Activated CD8-positive, alpha-beta memory T cell treated with anti-CD3 and anti-CD28 coated beads for 48 hours (primary cell): ENCODE data around the gene PLEKHH3.

Experiments
- DNase-seq, 3 experiments: peaks; one replicate each; pipeline ENCODE4 v3.0.0-alpha.2; 2020; ENCODE audit warnings: low read depth in 2 of 3, low spot score in 2 of 3

The PLEKHH3 gene

DNA sequence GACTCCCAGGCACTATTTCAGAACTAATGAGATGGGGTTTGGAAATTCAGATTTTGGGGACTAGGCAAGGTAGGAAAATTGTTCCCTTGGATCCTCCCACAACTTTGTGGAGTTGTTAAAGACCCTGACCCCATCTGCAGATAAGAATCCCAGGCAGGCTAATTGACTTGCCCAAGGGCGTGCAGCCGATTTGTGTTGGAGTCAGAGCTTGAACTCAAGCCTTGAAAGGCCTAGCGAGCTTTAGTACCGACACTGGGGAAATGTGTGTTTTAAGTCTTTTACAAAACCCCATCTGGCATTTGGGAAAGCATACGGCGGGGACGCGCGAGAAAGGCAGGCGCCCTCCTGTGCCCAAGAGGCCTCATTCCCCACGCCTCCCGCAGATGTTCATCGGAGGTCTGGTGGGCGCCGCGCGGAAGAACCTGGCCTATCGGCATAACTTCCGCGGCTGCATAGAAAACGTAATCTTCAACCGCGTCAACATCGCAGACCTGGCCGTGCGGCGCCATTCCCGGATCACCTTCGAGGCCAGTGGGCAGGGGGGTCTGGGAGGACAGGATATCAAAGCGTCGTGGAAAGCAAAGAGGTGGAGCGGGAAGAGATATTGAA, 9.8 kb upstream of the PLEKHH3 start:
- DNase-seq: no peak

- no peak for DNase-seq
Measured at GRCh38 chr17:42685831-42686230, 9.0 kb upstream of the PLEKHH3 start.

- no peak for DNase-seq
Measured at GRCh38 chr17:42684929-42685556, 8.2 kb upstream of the PLEKHH3 start.

GRCh38 chr17:42683407-42684034, 6.7 kb upstream of the PLEKHH3 start:
- no peak for DNase-seq

GRCh38 chr17:42682722-42683403, 6.1 kb upstream of the PLEKHH3 start:
- DNase-seq: no peak

- no peak for DNase-seq
Measured at GRCh38 chr17:42681976-42682721, 5.4 kb upstream of the PLEKHH3 start, which contains the start of gene CNTNAP1. CNTNAP1 (plus strand) TSS chr17:42682531; CDS start chr17:42682830, 299 bp downstream.

DNA sequence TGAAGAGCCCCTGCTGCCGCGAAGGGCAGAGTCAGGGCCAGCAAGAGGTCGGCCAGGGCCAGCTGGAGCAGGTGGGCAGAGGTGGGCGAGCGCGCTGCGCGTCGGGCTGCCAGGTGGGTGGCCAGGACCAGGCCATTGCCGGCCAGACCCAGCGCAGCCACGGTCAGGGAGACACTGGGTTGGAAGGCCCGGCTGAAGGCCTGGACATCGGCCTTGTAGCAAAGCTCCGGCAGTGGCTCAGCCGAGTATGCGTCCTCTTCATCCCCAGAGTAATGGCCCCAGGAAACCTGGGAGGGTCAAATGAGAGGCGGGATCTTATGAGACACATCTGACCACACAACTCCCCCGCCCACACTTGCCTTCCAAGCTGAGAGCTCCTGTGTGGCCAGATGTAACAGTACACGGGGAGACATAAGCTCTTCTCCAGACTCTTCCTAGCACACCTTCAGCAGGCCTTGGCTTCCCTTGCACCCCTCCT, 3.6 kb upstream of the PLEKHH3 start:
- no peak for DNase-seq

DNA sequence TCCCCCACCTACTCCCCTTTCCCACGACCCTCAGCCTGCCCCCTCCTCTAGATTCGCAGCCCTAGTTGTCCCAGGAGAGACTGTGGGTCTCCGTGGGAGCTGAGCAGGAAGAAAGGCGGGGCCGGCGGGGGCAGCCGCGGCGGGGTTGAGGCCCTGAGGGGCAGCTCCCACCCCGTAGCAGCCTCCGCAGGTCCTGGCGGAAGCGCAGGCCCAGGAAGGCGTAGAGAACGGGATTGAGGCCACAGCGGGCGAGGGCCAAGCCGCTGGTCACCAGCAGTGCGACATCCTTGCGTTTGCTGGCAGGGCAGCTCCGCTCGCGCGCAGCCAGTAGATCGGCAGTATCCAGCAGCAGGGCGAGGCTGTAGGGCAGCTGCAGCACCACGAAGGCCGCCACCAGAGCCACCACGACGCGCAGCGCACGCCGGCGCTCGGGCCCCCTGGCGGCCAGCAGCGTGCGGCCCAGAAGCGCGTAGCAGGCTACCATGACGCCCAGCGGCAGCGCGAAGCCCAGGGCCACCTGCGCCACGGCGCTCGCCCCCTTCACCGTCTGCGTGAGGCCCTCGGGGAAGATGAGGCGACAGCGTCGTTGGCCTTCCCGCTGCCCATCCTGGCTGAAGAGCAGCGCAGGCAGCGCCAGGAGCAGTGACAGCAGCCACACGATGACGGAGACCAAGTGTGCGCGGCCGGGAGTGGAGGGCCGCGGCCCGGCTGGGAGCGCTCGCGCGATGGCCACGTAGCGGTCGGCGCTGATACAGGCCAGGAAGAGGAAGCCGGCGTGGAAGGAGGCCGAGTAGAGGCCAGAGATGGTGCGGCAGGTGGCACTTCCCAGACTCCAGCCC, 2.9 kb upstream of the PLEKHH3 start:
- DNase-seq: peak in 1 of 3 experiments; percentile 54

- peak in 1 of 3 experiments; percentile 31 for DNase-seq
Measured at GRCh38 chr17:42678951-42679491, 2.2 kb upstream of the PLEKHH3 start.

DNA sequence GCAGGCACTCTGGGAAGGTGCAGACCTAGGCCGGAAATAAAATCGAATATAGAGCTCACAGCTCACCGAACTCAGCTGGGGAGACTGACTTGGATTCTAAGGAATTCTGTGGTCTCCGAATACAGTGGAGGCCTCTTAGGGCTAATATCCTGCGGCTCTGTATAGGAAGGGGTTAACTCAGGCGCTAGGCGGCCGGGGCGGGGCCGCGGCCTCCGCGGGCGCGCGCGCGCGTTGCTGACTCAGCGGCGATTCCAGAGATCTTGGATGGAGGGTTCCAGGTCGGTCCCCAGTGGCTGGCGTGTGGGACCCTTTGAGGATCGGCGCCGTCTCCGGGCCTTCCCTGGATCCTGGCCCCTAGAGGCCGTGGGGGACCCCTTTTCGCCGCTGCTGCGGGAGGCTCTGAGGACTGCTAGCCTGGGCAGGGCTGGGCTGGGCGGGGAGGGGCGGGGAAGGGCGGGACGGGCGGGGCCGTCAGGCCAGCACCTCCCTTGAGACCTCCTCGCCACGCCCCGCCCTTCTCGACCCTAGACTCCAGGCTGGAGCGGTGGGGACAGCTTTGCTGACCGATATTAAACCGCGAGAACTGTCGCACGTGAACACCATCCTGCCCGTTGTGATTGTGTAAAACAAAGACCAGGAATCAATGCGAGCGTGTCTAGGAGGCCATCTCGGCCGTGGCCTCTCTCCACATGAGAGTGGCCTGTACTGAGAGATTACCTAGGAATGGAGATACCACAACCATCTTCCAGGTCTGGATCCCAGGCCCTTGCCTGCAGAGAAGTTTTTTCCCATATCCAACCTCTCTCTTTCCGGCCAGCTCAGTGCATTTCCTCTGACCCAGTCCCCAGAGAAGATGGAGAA, 1.4 kb upstream of the PLEKHH3 start:
- DNase-seq: peak in 2 of 3 experiments; percentile 58 to 62

- DNase-seq: peak; percentile 91 to 99 (median 94)
Measured at GRCh38 chr17:42677012-42677857, 441 bp upstream of the PLEKHH3 start.

GRCh38 chr17:42675965-42676423, 800 bp downstream of the PLEKHH3 start:
- no peak for DNase-seq

GRCh38 chr17:42675348-42675964, 1.3 kb downstream of the PLEKHH3 start:
- no peak for DNase-seq

GRCh38 chr17:42674755-42675347, 1.9 kb downstream of the PLEKHH3 start:
- DNase-seq: no peak

- DNase-seq: no peak
Measured at GRCh38 chr17:42673885-42674754, 2.7 kb downstream of the PLEKHH3 start.

DNA sequence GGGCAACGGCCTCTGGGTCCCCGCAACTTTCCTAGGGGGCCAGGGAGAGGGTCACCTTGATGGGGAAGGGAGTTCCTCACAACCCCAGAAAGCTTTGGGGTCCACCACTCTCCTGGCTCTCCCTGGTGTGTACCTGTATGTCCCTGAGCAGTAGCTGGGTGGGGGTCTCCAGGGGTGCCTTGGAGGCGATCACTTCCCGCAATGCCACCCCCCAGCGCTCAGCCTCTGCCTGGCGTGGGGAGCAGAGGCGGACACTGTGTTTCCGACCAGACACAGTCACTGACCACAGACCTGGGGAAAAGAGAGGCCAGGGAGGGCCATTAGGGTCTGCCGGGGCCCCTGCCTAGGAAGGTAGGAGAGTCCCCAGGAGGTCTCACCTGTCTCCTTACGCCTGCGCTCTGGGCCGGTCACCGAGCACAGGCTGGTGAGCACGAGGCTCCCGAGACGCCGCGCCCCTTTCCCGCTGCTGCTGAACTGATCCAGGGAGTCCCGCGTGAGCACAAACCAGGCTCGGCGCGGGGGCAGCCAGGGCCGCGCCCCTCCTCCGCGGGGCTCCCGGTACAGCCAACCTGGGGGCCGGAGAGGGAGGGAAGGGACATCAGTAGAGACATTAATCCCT, 3.4 kb downstream of the PLEKHH3 start:
- no peak for DNase-seq
